Amniotic stem cell (primary cell): ENCODE data around the gene GP2.
"Not testable (repeated sequence)": the region's sequence is repeated elsewhere in the genome, so short reads cannot be mapped to it uniquely, and the experiment has no call there.

Experiments
- DNase-seq: peaks from one replicate; lab custom pipeline; 2025; lab: John Stamatoyannopoulos, UW

Gene GP2

GRCh38 chr16:20323591-20324117 lies 3.7 kb downstream of the GP2 start:
- DNase-seq = no peak

- no peak for DNase-seq
These were observed 4.6 kb downstream of the GP2 start for GRCh38 chr16:20322696-20323095.

- DNase-seq = no peak
These were observed 5.6 kb downstream of the GP2 start for GRCh38 chr16:20321671-20322070.

- DNase-seq = not testable (repeated sequence)
These were observed 6.3 kb downstream of the GP2 start for GRCh38 chr16:20321051-20321450.

GRCh38 chr16:20320592-20320991 lies 6.7 kb downstream of the GP2 start:
- DNase-seq = no peak

GRCh38 chr16:20320178-20320577 lies 7.1 kb downstream of the GP2 start:
- no peak for DNase-seq

GRCh38 chr16:20319406-20319805 lies 7.9 kb downstream of the GP2 start:
- no peak for DNase-seq

GRCh38 chr16:20318437-20318836 lies 8.9 kb downstream of the GP2 start:
- no peak for DNase-seq

- no peak for DNase-seq
These were observed 9.3 kb downstream of the GP2 start for GRCh38 chr16:20318006-20318405.

- no peak for DNase-seq
These were observed 10.2 kb downstream of the GP2 start for GRCh38 chr16:20317117-20317516.

GRCh38 chr16:20316715-20317114 lies 10.6 kb downstream of the GP2 start:
- no peak for DNase-seq

- DNase-seq = no peak
These were observed 11.5 kb downstream of the GP2 start for GRCh38 chr16:20315764-20316163.

GRCh38 chr16:20314575-20314974 lies 12.7 kb downstream of the GP2 start:
- DNase-seq = no peak

- no peak for DNase-seq
These were observed 13.6 kb downstream of the GP2 start for GRCh38 chr16:20313741-20314140.

GRCh38 chr16:20312536-20313095 lies 14.7 kb downstream of the GP2 start:
- DNase-seq = not testable (repeated sequence)

- DNase-seq = no peak
These were observed 15.8 kb downstream of the GP2 start for GRCh38 chr16:20311548-20311947.

- no peak for DNase-seq
These were observed 16.6 kb downstream of the GP2 start for GRCh38 chr16:20310421-20311395.

- no peak for DNase-seq
These were observed 17.5 kb downstream of the GP2 start for GRCh38 chr16:20309786-20310185.

- no peak for DNase-seq
These were observed 18.3 kb downstream of the GP2 start for GRCh38 chr16:20308801-20309590.

GRCh38 chr16:20308266-20308665 lies 19.0 kb downstream of the GP2 start:
- no peak for DNase-seq

- DNase-seq = no peak
These were observed 19.5 kb downstream of the GP2 start for GRCh38 chr16:20307791-20308190.

GRCh38 chr16:20307240-20307671 lies 20.1 kb downstream of the GP2 start:
- no peak for DNase-seq
